H1 (cell line): Measurements from ENCODE around the gene SCRN3. TPM values are rescaled to one million over a fixed set of nuclear protein-coding genes. Genes with fewer than 3 reads are reported as not detected.

Experiments used
- CTCF ChIA-PET: fragments of 300-600 bp; sonication (Branson Sonifier 250); formaldehyde crosslinking; loops from one replicate; lab custom pipeline; 2021; ENCODE audit not compliant: partially characterized antibody; lab: Charles Lee
- POLR2A ChIA-PET: fragments of 300-600 bp; sonication (Branson Sonifier 250); formaldehyde crosslinking; loops from one replicate; lab custom pipeline; 2021; ENCODE audit warnings: inconsistent platforms; ENCODE audit not compliant: partially characterized antibody; lab: Charles Lee
- DNase-seq, 2 experiments: peaks; one replicate each; pipeline versions ENCODE4 v3.0.0 to v3.0.0-alpha.2; 2010 to 2022; ENCODE audit warnings: low spot score in 2 of 2, low read depth in 1 of 2, mixed read lengths in 1 of 2
- FAIRE-seq: peaks from 2 replicates; lab custom pipeline; 2011; peaks lifted over from hg19 to GRCh38; lab: Jason Lieb, UNC
- H2AFZ ChIP-seq: 2 replicates; pipeline ENCODE4 v1.8.1; 2012; ENCODE audit warnings: low read length, inconsistent platforms
- H2AK5ac ChIP-seq: 2 replicates; pipeline ENCODE4 v1.6.1; 2013; ENCODE audit warnings: low read depth, low read length
- H2BK120ac ChIP-seq: replicated peaks from 2 replicates; pipeline ENCODE3; 2013; ENCODE audit warnings: low read depth, low read length, inconsistent platforms
- H2BK12ac ChIP-seq: 2 replicates; pipeline ENCODE4 v1.6.1; 2013; ENCODE audit warnings: low read depth, low read length
- H2BK15ac ChIP-seq: 2 replicates; pipeline ENCODE4 v1.6.1; 2013; ENCODE audit warnings: low read length
- H2BK20ac ChIP-seq: 2 replicates; pipeline ENCODE4 v1.6.1; 2013; ENCODE audit warnings: low read length
- H2BK5ac ChIP-seq: 2 replicates; pipeline ENCODE4 v1.6.1; 2013; ENCODE audit warnings: low read depth, low read length
- H3K14ac ChIP-seq: 2 replicates; pipeline ENCODE4 v1.6.1; 2013; ENCODE audit warnings: inconsistent platforms; ENCODE audit not compliant: insufficient read length
- H3K18ac ChIP-seq: 2 replicates; pipeline ENCODE4 v1.6.1; 2013; ENCODE audit warnings: low read length; ENCODE audit errors: extremely low read depth
- H3K23ac ChIP-seq: 2 replicates; pipeline ENCODE4 v1.6.1; 2013; ENCODE audit warnings: inconsistent platforms; ENCODE audit not compliant: insufficient read length
- H3K23me2 ChIP-seq: 2 replicates; pipeline ENCODE4 v1.6.1; 2013; ENCODE audit warnings: low read depth, low read length
- H3K27ac ChIP-seq: 2 replicates; pipeline ENCODE4 v1.6.1; 2011; ENCODE audit warnings: low read depth, low read length, inconsistent platforms
- H3K27me3 ChIP-seq, 4 experiments: replicated peaks in 1 of 4; 1 replicate in 1 of 4; 2 replicates in 3 of 4; pipeline versions ENCODE4 v1.6.1 to v1.8.1; 2011 to 2013; ENCODE audit warnings: low read length in 3 of 4, mild to moderate bottlenecking in 3 of 4, inconsistent platforms in 2 of 4, mixed read lengths in 2 of 4, moderate library complexity in 1 of 4; ENCODE audit not compliant: control insufficient read depth in 3 of 4, insufficient read depth in 3 of 4; ENCODE audit errors: extremely low read depth in 1 of 4
- H3K36me3 ChIP-seq, 4 experiments: 2 replicates each; pipeline versions ENCODE4 v1.6.1 to v1.8.1; 2011 to 2013; ENCODE audit warnings: mild to moderate bottlenecking in 4 of 4, low read length in 3 of 4, moderate library complexity in 2 of 4, control low read depth in 1 of 4, inconsistent platforms in 1 of 4; ENCODE audit not compliant: insufficient read depth in 4 of 4, control insufficient read depth in 2 of 4
- H3K4ac ChIP-seq: replicated peaks from 2 replicates; pipeline ENCODE3; 2013; ENCODE audit warnings: low read length, low read depth, mixed read lengths, inconsistent platforms; ENCODE audit not compliant: insufficient read length
- H3K4me1 ChIP-seq, 4 experiments: replicated peaks in 1 of 4; 1 replicate in 1 of 4; 2 replicates in 3 of 4; pipeline versions ENCODE4 v1.6.1 to v1.8.1; 2011 to 2013; ENCODE audit warnings: low read length in 3 of 4, inconsistent platforms in 2 of 4, mixed read lengths in 1 of 4; ENCODE audit not compliant: insufficient read depth in 4 of 4, control insufficient read depth in 3 of 4
- H3K4me2 ChIP-seq, 2 experiments: 2 replicates each; pipeline versions ENCODE4 v1.6.1 to v1.8.1; 2011 to 2013; ENCODE audit warnings: low read depth in 2 of 2, low read length in 2 of 2, control low read depth in 1 of 2, inconsistent platforms in 1 of 2, mild to moderate bottlenecking in 1 of 2; ENCODE audit not compliant: insufficient read depth in 1 of 2
- H3K4me3 ChIP-seq, 4 experiments: fragments of 200-600, 300-600 bp in 1 of 4; sonication (generic), shearing (Covaris generic), sonication (Bioruptor Twin) in 1 of 4; 2 replicates each; pipeline versions ENCODE4 v1.5.1 to v1.8.1; 2011 to 2016; ENCODE audit warnings: low read length in 4 of 4, low read depth in 3 of 4, control low read depth in 2 of 4, inconsistent platforms in 2 of 4, mild to moderate bottlenecking in 2 of 4, mixed read lengths in 1 of 4, moderate library complexity in 1 of 4; ENCODE audit not compliant: insufficient read depth in 2 of 4; ENCODE audit errors: extremely low read depth in 1 of 4
- H3K56ac ChIP-seq: replicated peaks from 2 replicates; pipeline ENCODE3; 2013; ENCODE audit warnings: low read depth, mild to moderate bottlenecking, mixed read lengths, low read length, inconsistent platforms; ENCODE audit not compliant: insufficient read length
- H3K79me1 ChIP-seq: 2 replicates; pipeline ENCODE4 v1.6.1; 2013; ENCODE audit warnings: low read depth, low read length, control low read depth
- H3K79me2 ChIP-seq, 2 experiments: 2 replicates each; pipeline versions ENCODE4 v1.6.1 to v1.8.1; 2012 to 2013; ENCODE audit warnings: low read length in 2 of 2, mild to moderate bottlenecking in 2 of 2, inconsistent platforms in 1 of 2; ENCODE audit not compliant: insufficient read depth in 2 of 2, control insufficient read depth in 1 of 2
- H3K9ac ChIP-seq, 4 experiments: replicated peaks in 1 of 4; 1 replicate in 1 of 4; 2 replicates in 3 of 4; pipeline versions ENCODE4 v1.6.1 to v1.8.1; 2011 to 2013; ENCODE audit warnings: low read depth in 3 of 4, low read length in 3 of 4, control low read depth in 2 of 4, mild to moderate bottlenecking in 2 of 4, moderate library complexity in 2 of 4, inconsistent platforms in 1 of 4; ENCODE audit errors: extremely low read depth in 1 of 4
- H3K9me3 ChIP-seq, 2 experiments: 2 replicates each; pipeline versions ENCODE4 v1.6.1 to v1.8.1; 2012 to 2013; ENCODE audit warnings: mild to moderate bottlenecking in 2 of 2, moderate library complexity in 2 of 2, control low read depth in 1 of 2, inconsistent platforms in 1 of 2, low read depth in 1 of 2, low read length in 1 of 2, mixed read lengths in 1 of 2; ENCODE audit not compliant: insufficient read depth in 2 of 2
- H4K20me1 ChIP-seq, 2 experiments: replicated peaks in 1 of 2; 2 replicates each; pipeline versions ENCODE3 to v1.8.1; 2011 to 2013; ENCODE audit warnings: inconsistent platforms in 2 of 2, low read length in 2 of 2, mild to moderate bottlenecking in 1 of 2; ENCODE audit not compliant: insufficient read depth in 2 of 2, control insufficient read depth in 1 of 2
- H4K5ac ChIP-seq: 2 replicates; pipeline ENCODE4 v1.6.1; 2013; ENCODE audit warnings: low read length, low read depth, mixed read lengths, inconsistent platforms; ENCODE audit not compliant: insufficient read length
- H4K8ac ChIP-seq: 2 replicates; pipeline ENCODE4 v1.8.0; 2013; ENCODE audit warnings: mild to moderate bottlenecking, moderate library complexity, low read length, inconsistent platforms; ENCODE audit not compliant: insufficient read depth; ENCODE audit errors: extremely low read depth
- H4K91ac ChIP-seq: replicated peaks from 2 replicates; pipeline ENCODE3; 2013; ENCODE audit warnings: low read length, mixed read lengths, inconsistent platforms; ENCODE audit not compliant: insufficient read length
- BCL11A ChIP-seq, 2 experiments: IDR thresholded peaks; one replicate each; pipeline ENCODE4 v1.6.1; 2011; ENCODE audit warnings: low read depth in 2 of 2, low read length in 2 of 2, mild to moderate bottlenecking in 2 of 2
- BRCA1 ChIP-seq: IDR thresholded peaks from 2 replicates; pipeline ENCODE4 v1.6.1; 2012; ENCODE audit warnings: low read depth, low read length, improper control_type of control experiment
- CBX8 ChIP-seq: fragments of 300-800, 300-1000 bp; sonication (generic); IDR thresholded peaks from 2 replicates; pipeline ENCODE4 v1.7.1; 2016; ENCODE audit warnings: low read depth, low read length, borderline replicate concordance
- GABPA ChIP-seq: IDR thresholded peaks from 2 replicates; pipeline ENCODE4 v1.6.1; 2011; ENCODE audit warnings: mild to moderate bottlenecking, low read length, moderate library complexity, borderline replicate concordance; ENCODE audit not compliant: insufficient read depth
- HDAC2 ChIP-seq, 2 experiments: fragments of 300-600 bp in 1 of 2; sonication (generic) in 1 of 2; IDR thresholded peaks; 2 replicates each; pipeline ENCODE4 v1.6.1; 2011 to 2012; ENCODE audit warnings: low read depth in 2 of 2, low read length in 2 of 2, mild to moderate bottlenecking in 2 of 2, moderate library complexity in 2 of 2, borderline replicate concordance in 1 of 2, inconsistent platforms in 1 of 2
- JUN ChIP-seq: IDR thresholded peaks from 2 replicates; pipeline ENCODE4 v1.6.1; 2011; ENCODE audit warnings: low read depth, mild to moderate bottlenecking, improper control_type of control experiment, low read length
- JUND ChIP-seq: IDR thresholded peaks from 2 replicates; pipeline ENCODE4 v1.6.1; 2011; ENCODE audit warnings: mild to moderate bottlenecking, improper control_type of control experiment, low read length
- SAP30 ChIP-seq: fragments of 300-600 bp; sonication (generic); IDR thresholded peaks from 2 replicates; pipeline ENCODE4 v1.7.1; 2012; ENCODE audit warnings: low read length, moderate library complexity, mild to moderate bottlenecking, inconsistent platforms; ENCODE audit not compliant: insufficient read depth, insufficient replicate concordance
- SIX5 ChIP-seq: IDR thresholded peaks from 2 replicates; pipeline ENCODE4 v1.6.1; 2011; ENCODE audit warnings: mild to moderate bottlenecking, low read depth, low read length
- TAF7 ChIP-seq: optimal IDR thresholded peaks from 2 replicates; pipeline ENCODE3; 2011; ENCODE audit warnings: low read depth, mild to moderate bottlenecking, inconsistent platforms, low read length, moderate library complexity, borderline replicate concordance
- TCF12 ChIP-seq: IDR thresholded peaks from 2 replicates; pipeline ENCODE4 v1.6.1; 2011; ENCODE audit warnings: low read depth, mild to moderate bottlenecking, low read length
- ZNF274 ChIP-seq: IDR thresholded peaks from 2 replicates; pipeline ENCODE4 v1.7.0; 2012; ENCODE audit warnings: low read length, borderline replicate concordance; ENCODE audit errors: extremely low read depth
- WGBS, 2 experiments: shearing (Covaris generic) in 1 of 2; methylation state at CpG; one replicate each; pipeline versions ENCODE4 v1.1.6 to v1.1.7; 2013 to 2015; ENCODE audit warnings: low lambda C conversion rate in 2 of 2, mixed read lengths in 2 of 2, inconsistent platforms in 1 of 2, low coverage in 1 of 2, missing lambda C conversion rate in 1 of 2; ENCODE audit not compliant: insufficient replicate concordance in 2 of 2, insufficient coverage in 1 of 2, insufficient read length in 1 of 2; ENCODE audit errors: extremely low coverage in 1 of 2, missing lambda C conversion rate in 1 of 2; 5-methylcytosine and 5-hydroxymethylcytosine counted together
- polyA plus RNA-seq, 7 experiments: library from polyadenylated mRNA; depleted of rRNA in 3 of 7; stranded (reverse) in 5 of 7; unstranded in 2 of 7; fragments of >200 nt in 5 of 7; fragments of 200-250 nt in 2 of 7; gene quantifications; 1 replicate in 5 of 7; 2 replicates in 1 of 7; 4 replicates in 1 of 7; pipeline versions ENCODE4 v1.2.1 to v1.2.3, GENCODE V29; 2011 to 2013; ENCODE audit warnings: missing spikeins in 2 of 7, mixed read lengths in 2 of 7
- total RNA-seq: library from RNA; stranded (reverse); fragmentation: NEBNext Ultra II Directional; extraction: Animal tissue kit (Norgen Biotek cat#: 25700); gene quantifications from 2 replicates; pipeline ENCODE4 v1.2.1, GENCODE V29; 2021
- TF ChIP-seq, protein P1 (sequence below): IDR thresholded peaks from 2 replicates; pipeline ENCODE4 v1.6.1; 2011; ENCODE audit warnings: low read length, improper control_type of control experiment

SCRN3 gene
- total and polyA plus RNA-seq, 2 of the 8 experiments (the other 6 are each of a cell fraction or from before 2014, with no cell fraction given): 7.4 to 7.8 TPM

DNA sequence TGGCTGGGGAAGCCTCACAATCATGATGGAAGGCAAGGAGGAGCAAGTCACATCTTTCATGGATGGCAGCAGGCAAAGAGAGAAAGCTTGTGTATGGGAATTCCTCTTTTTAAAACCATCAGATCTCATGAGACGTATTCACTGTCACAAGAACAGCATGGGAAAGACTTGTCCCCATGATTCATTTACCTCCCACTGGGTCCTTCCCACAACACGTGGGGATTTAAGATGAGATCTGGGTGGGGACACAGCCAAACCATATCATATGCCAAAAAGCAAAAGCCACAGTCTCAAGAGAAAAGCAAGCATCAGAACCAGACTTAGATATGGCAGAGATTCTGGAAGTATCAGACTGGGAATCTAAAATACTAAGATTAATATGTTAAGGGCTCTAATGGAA is 30.0 kb upstream of the SCRN3 start:
- ChIA-PET POLR2A (no interaction called here), CTCF (interaction anchor here (0.5 kb wide), 1 partner anchor 149 kb away, joined by 3 read pairs; no protein-coding TSS in a partner anchor)
- H3K4me1 ChIP-seq: no peaks in the 10 kb centered on the region
- no peak overlapping the region for H3K4ac ChIP-seq
- H4K8ac ChIP-seq: no peak overlapping the region
- no peak overlapping the region for H3K9ac ChIP-seq
- H2BK12ac ChIP-seq: no peak overlapping the region
- H4K91ac ChIP-seq: no peak overlapping the region
- no peak overlapping the region for H2BK15ac ChIP-seq
- H3K23ac ChIP-seq: no peak overlapping the region
- H3K14ac ChIP-seq: no peak overlapping the region
- FAIRE-seq: no peak
- H3K56ac ChIP-seq: no peak overlapping the region
- no peak overlapping the region for H3K18ac ChIP-seq
- WGBS, 2 experiments: 100% methylated on average over 2 of the region's 2 CpGs; no CpG with 5 or more reads in 1 of the 2 experiments
- H3K23me2 ChIP-seq: no peaks in the 10 kb centered on the region
- no peaks in the 10 kb centered on the region for H3K79me2 ChIP-seq
- H3K79me1 ChIP-seq: no peaks in the 10 kb centered on the region
- H3K27ac ChIP-seq: no peak overlapping the region
- H2AFZ ChIP-seq: no peak overlapping the region
- H2BK20ac ChIP-seq: no peak overlapping the region
- no peak overlapping the region for H2BK5ac ChIP-seq
- no peak overlapping the region for H2BK120ac ChIP-seq
- H4K20me1 ChIP-seq: no peaks in the 10 kb centered on the region
- H3K9me3 ChIP-seq: peaks cover 12 to 13% of the 10 kb centered on the region in 2 experiments; a peak in 3 of 4 replicates
- H2AK5ac ChIP-seq: no peak overlapping the region
- no peak overlapping the region for H4K5ac ChIP-seq
- no peak overlapping the region for H3K4me2 ChIP-seq
- H3K4me3 ChIP-seq: no peak overlapping the region
- H3K27me3 ChIP-seq: no peaks in the 10 kb centered on the region
- peaks cover 0 to 18% (median 0%) of the 10 kb centered on the region in 4 experiments; a peak in 3 of 8 replicates for H3K36me3 ChIP-seq
- DNase-seq: no peak
- TF ChIP-seq GABPA (no peak), JUN (no peak), ZNF274 (no peak), JUND (no peak), TAF7 (no peak), SIX5 (no peak), BCL11A (IDR thresholded peaks at IDR 0.05; ENCODE audit: low read depth in 2 of 2, low read length in 2 of 2) (no peak), HDAC2 (IDR thresholded peaks at IDR 0.05; ENCODE audit: borderline replicate concordance in 1 of 2, low read depth in 2 of 2, low read length in 2 of 2) (no peak), BRCA1 (no peak), TCF12 (no peak), CBX8 (no peak), SAP30 (no peak)
- TF ChIP-seq, protein P1, sequence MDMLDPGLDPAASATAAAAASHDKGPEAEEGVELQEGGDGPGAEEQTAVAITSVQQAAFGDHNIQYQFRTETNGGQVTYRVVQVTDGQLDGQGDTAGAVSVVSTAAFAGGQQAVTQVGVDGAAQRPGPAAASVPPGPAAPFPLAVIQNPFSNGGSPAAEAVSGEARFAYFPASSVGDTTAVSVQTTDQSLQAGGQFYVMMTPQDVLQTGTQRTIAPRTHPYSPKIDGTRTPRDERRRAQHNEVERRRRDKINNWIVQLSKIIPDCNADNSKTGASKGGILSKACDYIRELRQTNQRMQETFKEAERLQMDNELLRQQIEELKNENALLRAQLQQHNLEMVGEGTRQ: no peak
